ENCODE measurements around the gene SLC29A1.

DNA sequence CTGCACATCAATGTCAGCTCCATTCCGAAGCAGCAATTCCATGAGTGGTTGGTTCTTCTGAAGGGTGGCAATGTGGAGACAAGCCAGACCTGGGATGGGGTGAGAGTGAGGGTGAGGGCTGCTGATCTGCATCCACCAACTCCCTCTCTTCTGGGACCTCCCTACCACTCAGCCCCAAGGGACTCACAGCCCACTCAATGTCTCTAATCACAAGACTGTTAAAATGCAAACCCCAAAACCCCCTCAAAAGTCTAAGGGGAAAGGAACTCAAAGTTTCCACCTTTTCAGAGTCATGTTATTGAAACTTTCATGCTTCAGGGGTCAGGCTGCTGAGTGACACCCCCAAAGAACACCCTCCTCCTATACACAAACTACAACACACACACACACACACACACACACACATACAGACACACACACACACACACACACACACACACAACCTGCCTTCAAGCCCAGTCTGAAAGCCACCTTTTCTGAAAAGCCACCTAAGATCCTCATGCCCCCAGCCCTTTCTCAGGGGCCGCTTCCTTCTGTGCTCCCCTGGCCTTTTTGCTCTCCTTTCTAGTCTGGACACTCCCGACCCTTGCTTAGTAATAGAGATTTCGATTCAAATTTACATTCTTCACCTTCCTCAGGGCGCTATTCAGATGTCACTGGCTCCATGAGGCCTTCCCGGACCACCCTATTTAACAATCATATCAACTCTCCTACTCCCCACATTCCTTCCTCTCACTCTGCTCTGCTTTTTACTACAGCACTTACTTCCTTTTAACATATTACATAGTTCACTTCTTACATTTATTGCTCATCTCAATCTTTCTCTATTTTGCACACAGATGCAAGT, 37.3 kb downstream of the SLC29A1 start:
- TF ChIP-seq, protein P1, sequence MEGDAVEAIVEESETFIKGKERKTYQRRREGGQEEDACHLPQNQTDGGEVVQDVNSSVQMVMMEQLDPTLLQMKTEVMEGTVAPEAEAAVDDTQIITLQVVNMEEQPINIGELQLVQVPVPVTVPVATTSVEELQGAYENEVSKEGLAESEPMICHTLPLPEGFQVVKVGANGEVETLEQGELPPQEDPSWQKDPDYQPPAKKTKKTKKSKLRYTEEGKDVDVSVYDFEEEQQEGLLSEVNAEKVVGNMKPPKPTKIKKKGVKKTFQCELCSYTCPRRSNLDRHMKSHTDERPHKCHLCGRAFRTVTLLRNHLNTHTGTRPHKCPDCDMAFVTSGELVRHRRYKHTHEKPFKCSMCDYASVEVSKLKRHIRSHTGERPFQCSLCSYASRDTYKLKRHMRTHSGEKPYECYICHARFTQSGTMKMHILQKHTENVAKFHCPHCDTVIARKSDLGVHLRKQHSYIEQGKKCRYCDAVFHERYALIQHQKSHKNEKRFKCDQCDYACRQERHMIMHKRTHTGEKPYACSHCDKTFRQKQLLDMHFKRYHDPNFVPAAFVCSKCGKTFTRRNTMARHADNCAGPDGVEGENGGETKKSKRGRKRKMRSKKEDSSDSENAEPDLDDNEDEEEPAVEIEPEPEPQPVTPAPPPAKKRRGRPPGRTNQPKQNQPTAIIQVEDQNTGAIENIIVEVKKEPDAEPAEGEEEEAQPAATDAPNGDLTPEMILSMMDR (IDR thresholded peaks at IDR 0.05; ENCODE audit: borderline replicate concordance, extremely low read depth, low read length, poor library complexity, severe bottlenecking) = no peak
- TF ChIP-seq EZH2 (IDR thresholded peaks at IDR 0.05; ENCODE audit: borderline replicate concordance, low read depth, low read length, severe bottlenecking) = no peak

All from DND-41 (cell line).